ENCODE data around the gene ADAM15. TPM values are rescaled to one million over a fixed set of nuclear protein-coding genes. Genes with fewer than 3 reads are reported as not detected.

Gene ADAM15
- total RNA-seq, 4 donors from 2014 or later = 61.5 to 142 (median 115) TPM

DNA sequence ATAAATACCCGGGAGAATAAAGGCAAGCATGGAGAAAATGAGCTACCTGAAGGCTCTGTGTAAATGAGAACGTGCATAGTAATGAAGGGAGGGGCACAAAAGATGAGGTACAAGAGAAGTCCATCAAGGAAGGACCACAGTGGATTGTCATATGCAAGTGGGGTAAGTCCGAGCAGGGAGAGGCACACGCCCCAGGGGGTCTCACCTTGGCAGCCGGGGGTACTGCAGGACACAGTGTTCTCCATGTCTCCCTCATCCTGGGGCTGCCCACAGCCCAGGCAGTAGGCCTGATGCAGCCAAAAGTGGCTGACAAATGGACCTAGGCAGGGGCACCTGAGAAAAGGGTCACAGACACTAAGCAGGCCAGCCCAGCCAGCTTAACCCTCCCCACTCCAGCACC, 27.5 kb upstream of the ADAM15 start:
- TF ChIP-seq, protein P1, sequence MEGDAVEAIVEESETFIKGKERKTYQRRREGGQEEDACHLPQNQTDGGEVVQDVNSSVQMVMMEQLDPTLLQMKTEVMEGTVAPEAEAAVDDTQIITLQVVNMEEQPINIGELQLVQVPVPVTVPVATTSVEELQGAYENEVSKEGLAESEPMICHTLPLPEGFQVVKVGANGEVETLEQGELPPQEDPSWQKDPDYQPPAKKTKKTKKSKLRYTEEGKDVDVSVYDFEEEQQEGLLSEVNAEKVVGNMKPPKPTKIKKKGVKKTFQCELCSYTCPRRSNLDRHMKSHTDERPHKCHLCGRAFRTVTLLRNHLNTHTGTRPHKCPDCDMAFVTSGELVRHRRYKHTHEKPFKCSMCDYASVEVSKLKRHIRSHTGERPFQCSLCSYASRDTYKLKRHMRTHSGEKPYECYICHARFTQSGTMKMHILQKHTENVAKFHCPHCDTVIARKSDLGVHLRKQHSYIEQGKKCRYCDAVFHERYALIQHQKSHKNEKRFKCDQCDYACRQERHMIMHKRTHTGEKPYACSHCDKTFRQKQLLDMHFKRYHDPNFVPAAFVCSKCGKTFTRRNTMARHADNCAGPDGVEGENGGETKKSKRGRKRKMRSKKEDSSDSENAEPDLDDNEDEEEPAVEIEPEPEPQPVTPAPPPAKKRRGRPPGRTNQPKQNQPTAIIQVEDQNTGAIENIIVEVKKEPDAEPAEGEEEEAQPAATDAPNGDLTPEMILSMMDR (IDR thresholded peaks at IDR 0.05) = no peak
- TF ChIP-seq POLR2AphosphoS5 (IDR thresholded peaks at IDR 0.05) (no peak), POLR2A (IDR thresholded peaks at IDR 0.05; ENCODE audit: low read depth) (no peak), EP300 (IDR thresholded peaks at IDR 0.05) (no peak)
- Histone ChIP-seq H3K27me3 (no peaks in the 10 kb centered on the region), H3K9me3 (no peaks in the 10 kb centered on the region), H3K27ac (replicated peaks in 1 of 4) (no peak overlapping the region), H3K36me3 (no peaks in the 10 kb centered on the region), H3K4me1 (peaks cover 0 to 5% (median under 1%) of the 10 kb centered on the region in 4 donors), H3K4me3 (no peak overlapping the region)
- WGBS = 80% methylated on average over 5 of the region's 5 CpGs
- intact Hi-C loops (cut with DNase I) = no loop called here
- no peak for DNase-seq (ENCODE audit: extremely low spot score)

DNA sequence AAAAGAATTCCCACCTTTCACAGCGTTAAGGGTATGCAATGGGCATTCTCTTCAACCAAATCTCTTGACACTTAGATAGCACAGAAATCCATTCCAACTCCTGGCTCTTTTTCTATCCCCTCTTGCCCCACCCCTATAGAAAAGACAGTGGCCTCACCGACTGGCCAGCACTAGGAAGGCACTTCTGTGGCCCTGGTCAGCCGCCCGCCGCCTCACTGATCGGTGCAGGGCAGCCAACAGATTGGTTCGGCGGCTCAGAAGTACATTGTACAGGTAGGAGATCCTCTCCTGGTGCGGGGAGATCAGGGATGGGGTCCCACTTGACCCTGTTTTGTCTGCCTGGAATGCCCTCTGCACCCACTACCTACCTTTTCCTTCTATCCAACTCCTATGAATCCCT, 26.8 kb upstream of the ADAM15 start:
- H3K36me3 ChIP-seq = no peaks in the 10 kb centered on the region
- intact Hi-C loops (cut with DNase I) = no loop called here
- TF ChIP-seq POLR2A (IDR thresholded peaks at IDR 0.05; ENCODE audit: low read depth) (no peak), EP300 (IDR thresholded peaks at IDR 0.05) (no peak), POLR2AphosphoS5 (IDR thresholded peaks at IDR 0.05) (no peak)
- TF ChIP-seq, protein P1 (IDR thresholded peaks at IDR 0.05) = no peak
- no peaks in the 10 kb centered on the region for H3K27me3 ChIP-seq
- DNase-seq (ENCODE audit: extremely low spot score) = no peak
- H3K4me1 ChIP-seq = no peaks in the 10 kb centered on the region
- WGBS = 93% methylated on average over 9 of the region's 9 CpGs
- no peak overlapping the region for H3K4me3 ChIP-seq
- no peak overlapping the region for H3K27ac ChIP-seq (replicated peaks in 1 of 4)
- no peaks in the 10 kb centered on the region for H3K9me3 ChIP-seq

DNA sequence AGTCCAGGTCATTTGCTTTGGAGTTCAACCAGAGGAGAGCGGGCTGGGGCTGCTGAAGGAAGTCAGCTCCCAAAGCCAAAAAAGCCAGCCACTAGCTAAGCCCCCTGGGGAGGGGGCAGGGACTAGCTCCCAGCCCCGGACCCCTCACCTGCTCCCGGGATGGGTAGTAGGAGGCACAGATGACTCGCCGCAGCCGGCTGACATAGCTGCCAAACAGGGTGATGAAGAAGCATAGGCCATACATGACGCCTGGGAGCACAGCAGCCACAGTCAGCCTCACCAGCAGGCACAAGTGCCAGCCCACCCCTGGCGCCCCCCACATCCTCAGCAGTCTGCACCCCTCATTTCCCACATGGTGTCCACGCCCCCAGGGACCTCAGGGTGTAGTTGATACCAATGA, 25.0 kb upstream of the ADAM15 start:
- no peaks in the 10 kb centered on the region for H3K36me3 ChIP-seq
- WGBS = 54% methylated on average over 7 of the region's 9 CpGs
- no peaks in the 10 kb centered on the region for H3K4me1 ChIP-seq
- H3K9me3 ChIP-seq = no peaks in the 10 kb centered on the region
- TF ChIP-seq, protein P1 (IDR thresholded peaks at IDR 0.05) = no peak
- TF ChIP-seq EP300 (IDR thresholded peaks at IDR 0.05) (no peak), POLR2A (IDR thresholded peaks at IDR 0.05; ENCODE audit: low read depth) (no peak), POLR2AphosphoS5 (IDR thresholded peaks at IDR 0.05) (no peak)
- intact Hi-C loops (cut with DNase I) = no loop called here
- H3K4me3 ChIP-seq = no peak overlapping the region
- H3K27me3 ChIP-seq = no peaks in the 10 kb centered on the region
- H3K27ac ChIP-seq (replicated peaks in 1 of 4) = no peak overlapping the region
- DNase-seq (ENCODE audit: extremely low spot score) = no peak

DNA sequence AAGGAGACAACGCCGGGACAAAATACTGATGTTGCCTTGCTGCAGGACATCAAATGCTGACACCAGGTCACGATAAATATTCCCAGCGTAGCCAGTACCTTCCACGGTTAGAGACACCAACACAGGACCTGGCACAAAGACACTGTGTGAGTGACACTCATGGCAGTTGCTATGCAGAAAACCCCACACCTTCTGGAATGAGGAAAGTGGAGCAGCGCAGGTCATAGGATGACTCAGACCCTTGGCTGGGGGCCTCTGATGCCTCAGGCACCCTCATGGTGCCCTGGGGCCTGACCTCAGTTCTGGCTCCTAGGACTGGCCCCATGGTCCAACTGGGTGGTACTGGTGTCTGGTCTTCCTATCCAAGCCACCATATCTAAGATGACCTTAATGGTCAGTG, 24.5 kb upstream of the ADAM15 start:
- WGBS = 96% methylated on average over 6 of the region's 6 CpGs
- TF ChIP-seq, protein P1 (IDR thresholded peaks at IDR 0.05) = no peak
- TF ChIP-seq POLR2A (IDR thresholded peaks at IDR 0.05; ENCODE audit: low read depth) = no peak
- no peak for TF ChIP-seq EP300 (IDR thresholded peaks at IDR 0.05)
- no peak for TF ChIP-seq POLR2AphosphoS5 (IDR thresholded peaks at IDR 0.05)
- no peak for DNase-seq (ENCODE audit: extremely low spot score)

DNA sequence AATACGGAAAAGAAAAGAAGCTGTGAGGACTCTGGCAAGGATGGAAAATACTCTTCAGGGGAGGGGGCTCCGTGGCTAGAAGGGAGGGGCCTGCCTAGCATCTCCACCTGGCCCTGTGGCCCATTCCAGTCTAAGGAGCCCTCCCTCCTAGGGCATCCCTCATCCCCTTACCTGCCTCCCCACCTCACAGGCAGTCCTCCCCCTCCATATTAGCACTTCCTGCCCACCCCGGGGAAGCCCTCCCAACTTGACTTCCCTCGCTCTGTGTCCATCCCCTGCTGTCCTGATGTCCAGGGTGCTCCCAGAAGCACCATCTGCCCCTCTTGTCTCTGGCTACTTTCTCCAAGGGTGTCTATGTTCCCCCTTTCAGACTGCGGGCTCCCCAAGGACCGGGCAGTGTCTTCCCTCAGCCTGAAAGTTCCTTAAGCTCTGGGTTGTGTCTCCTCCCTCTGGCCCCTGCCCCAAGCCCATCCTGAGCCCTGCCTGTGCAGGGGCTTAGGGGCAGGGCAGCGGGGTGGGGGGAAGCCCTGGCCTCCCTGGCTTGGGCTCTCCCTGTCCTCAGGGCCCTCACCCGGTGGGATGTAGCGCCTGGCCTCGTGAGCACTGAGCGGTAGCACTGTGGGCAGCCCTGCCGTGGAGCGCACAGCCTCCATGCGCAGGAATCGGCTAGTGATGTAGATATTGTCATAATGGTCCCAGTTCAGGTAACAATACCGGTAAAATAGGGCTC, 21.4 kb upstream of the ADAM15 start:
- Histone ChIP-seq H3K4me3 (no peak overlapping the region), H3K9me3 (no peaks in the 10 kb centered on the region), H3K4me1 (no peaks in the 10 kb centered on the region), H3K27me3 (no peaks in the 10 kb centered on the region), H3K27ac (replicated peaks in 1 of 4) (no peak overlapping the region), H3K36me3 (no peaks in the 10 kb centered on the region)
- intact Hi-C loops (cut with DNase I) = no loop called here
- no peak for DNase-seq (ENCODE audit: extremely low spot score)
- 89% methylated on average over 12 of the region's 16 CpGs for WGBS
- TF ChIP-seq, protein P1 (IDR thresholded peaks at IDR 0.05) = no peak
- TF ChIP-seq POLR2AphosphoS5 (IDR thresholded peaks at IDR 0.05) = no peak
- no peak for TF ChIP-seq POLR2A (IDR thresholded peaks at IDR 0.05; ENCODE audit: low read depth)
- TF ChIP-seq EP300 (IDR thresholded peaks at IDR 0.05) = no peak

More for the DNA sequence above, 24.5 kb upstream of the ADAM15 start:
- Histone ChIP-seq H3K4me3 (no peak overlapping the region), H3K27ac (replicated peaks in 1 of 4) (no peak overlapping the region), H3K4me1 (no peaks in the 10 kb centered on the region), H3K27me3 (no peaks in the 10 kb centered on the region), H3K9me3 (no peaks in the 10 kb centered on the region), H3K36me3 (no peaks in the 10 kb centered on the region)
- intact Hi-C loops (cut with DNase I) = no loop called here

All from esophagus muscularis mucosa (tissue), 4 donors.